Activated effector memory CD4-positive, alpha-beta T cell treated with anti-CD3 and anti-CD28 coated beads, Interleukin-2, amount 50 U/mL, for 16 hours (primary cell): ENCODE measurements around the gene KCNG1.

Experiments
- DNase-seq: peaks from one replicate; pipeline ENCODE4 v3.0.0-alpha.2; 2020

The KCNG1 gene

GRCh38 chr20:51012357-51012756 is 10.6 kb downstream of the KCNG1 start:
- no peak for DNase-seq

GRCh38 chr20:51011479-51011878 is 11.4 kb downstream of the KCNG1 start:
- DNase-seq: no peak

GRCh38 chr20:51010932-51011331 is 12.0 kb downstream of the KCNG1 start:
- no peak for DNase-seq

DNA sequence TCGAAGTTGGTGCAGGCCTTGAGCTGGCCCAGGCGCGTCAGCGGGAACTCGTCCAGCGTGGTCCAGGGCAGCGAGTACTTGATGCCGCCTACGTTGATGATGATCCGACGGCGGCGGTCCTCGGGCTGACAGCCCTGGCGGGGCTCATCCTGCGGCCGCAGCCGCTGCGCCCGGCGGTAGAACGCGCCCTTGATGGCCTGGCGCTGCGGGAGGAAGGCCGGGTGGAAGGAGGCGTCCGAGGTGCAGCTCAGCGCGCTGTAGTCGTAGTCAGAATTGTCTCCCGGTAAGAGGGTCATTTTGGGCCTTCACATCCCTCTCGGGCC is 12.9 kb downstream of the KCNG1 start:
- DNase-seq: no peak

GRCh38 chr20:51009303-51010042 is 13.4 kb downstream of the KCNG1 start:
- DNase-seq: no peak

GRCh38 chr20:51008718-51009117 is 14.2 kb downstream of the KCNG1 start:
- no peak for DNase-seq

GRCh38 chr20:51005214-51005613 is 17.7 kb downstream of the KCNG1 start:
- no peak for DNase-seq

DNA sequence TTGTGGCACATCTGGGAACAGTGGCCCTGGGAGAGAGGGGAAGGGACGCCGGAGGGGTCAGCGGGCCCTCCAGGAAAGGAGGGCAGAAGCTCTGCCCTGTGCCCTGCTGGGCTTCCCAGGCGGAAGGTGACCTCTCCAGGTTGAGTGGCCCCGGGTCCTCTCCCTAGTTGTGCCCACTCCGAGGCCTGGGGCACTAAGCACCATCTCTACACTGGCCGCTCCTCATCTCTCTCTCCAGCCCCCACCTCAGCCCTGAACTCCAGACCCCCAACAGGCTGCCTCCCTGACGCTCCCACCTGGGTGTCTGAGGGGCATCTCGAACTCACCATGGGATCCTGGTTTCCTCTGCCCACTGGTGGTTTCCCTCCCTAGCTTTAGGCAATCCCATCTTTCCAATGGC is 18.1 kb downstream of the KCNG1 start:
- DNase-seq: no peak

DNA sequence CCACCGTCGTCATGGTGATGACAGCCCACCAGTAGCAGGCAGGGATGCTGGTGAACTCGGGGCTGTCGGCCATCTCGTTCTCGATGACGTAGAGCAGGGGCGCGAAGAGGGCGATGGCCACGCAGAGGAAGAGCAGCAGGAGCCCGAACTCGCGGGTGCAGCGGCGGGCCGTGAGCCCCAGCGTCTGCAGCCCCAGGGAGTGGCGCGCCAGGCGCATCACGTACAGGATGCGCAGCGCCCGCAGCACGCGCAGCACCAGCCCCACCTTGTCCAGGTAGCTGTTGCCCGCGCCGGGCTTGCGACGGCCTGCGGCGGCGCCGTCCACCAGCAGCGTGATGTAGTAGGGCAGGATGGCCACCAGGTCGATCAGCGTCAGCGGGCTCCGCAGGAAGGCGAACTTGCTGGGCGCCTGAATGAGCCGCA is 18.6 kb downstream of the KCNG1 start:
- no peak for DNase-seq

DNA sequence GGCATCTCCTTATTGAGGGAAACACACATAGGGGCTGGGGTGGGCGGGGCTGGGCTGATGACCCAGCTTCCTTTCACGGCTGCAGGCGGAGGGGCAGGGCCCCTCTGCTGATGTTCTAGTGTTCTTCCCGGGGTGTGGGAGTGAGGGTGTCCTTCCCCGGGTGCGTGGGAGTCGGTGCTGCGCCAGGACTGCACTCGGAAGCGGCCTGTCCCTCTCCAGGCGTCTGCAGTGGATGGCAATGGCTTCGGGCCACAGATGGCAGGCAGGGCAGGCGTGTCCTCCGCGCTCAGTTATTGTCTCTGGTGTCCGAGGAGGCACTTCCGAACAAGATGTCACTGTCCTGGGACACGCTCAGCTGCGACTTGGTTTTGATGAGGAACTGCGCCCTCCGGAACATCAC is 19.2 kb downstream of the KCNG1 start:
- DNase-seq: no peak

GRCh38 chr20:51002633-51003032 is 20.3 kb downstream of the KCNG1 start:
- DNase-seq: no peak

DNA sequence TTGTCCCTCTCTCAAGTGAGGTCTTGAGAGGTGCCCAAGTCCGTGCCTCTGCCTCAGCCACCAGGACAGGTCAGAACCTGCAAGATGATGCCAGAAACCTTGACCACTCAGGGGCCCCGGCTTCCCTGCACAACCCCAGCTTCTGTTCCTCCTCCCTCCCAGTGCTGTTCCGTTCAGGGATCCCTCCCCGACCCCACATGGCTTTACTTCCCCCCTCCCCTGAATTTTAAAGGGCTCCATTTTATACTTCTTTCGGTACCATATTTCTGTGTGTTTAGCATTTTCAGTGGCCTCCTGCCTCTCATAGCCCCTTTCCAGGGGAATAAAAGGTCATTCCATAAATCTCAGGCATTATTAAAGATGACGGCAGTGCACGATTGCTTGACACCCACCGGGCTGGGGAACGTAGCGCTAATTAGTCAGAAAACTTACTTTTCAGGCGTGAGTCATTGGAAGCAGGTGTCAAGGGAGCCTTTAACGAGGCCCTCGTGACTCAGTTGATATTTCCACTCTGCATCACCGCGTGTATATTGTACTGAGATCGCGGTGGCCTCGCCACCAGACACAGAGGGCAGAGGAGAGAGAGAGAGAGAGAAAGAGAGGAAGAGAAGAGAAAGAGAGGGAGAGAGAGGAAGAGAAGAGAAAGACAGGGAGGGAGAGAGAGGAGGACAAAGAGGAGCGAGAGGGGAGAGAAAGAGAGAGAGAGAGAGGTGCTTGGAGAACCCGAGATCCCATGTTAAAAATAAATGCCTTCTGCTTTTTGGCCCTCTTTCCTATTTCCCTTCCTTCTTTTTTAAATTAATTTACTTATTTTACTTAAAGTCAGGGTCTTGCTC is 21.3 kb downstream of the KCNG1 start:
- no peak for DNase-seq

GRCh38 chr20:50999355-50999754 is 23.6 kb downstream of the KCNG1 start:
- no peak for DNase-seq

GRCh38 chr20:50996901-50997865 is 25.7 kb downstream of the KCNG1 start:
- no peak for DNase-seq

- no peak for DNase-seq
Observed at GRCh38 chr20:50995506-50995905, 27.4 kb downstream of the KCNG1 start.

GRCh38 chr20:50993876-50994275 is 29.0 kb downstream of the KCNG1 start:
- DNase-seq: no peak

GRCh38 chr20:50992733-50993457 is 30.0 kb downstream of the KCNG1 start:
- DNase-seq: no peak

DNA sequence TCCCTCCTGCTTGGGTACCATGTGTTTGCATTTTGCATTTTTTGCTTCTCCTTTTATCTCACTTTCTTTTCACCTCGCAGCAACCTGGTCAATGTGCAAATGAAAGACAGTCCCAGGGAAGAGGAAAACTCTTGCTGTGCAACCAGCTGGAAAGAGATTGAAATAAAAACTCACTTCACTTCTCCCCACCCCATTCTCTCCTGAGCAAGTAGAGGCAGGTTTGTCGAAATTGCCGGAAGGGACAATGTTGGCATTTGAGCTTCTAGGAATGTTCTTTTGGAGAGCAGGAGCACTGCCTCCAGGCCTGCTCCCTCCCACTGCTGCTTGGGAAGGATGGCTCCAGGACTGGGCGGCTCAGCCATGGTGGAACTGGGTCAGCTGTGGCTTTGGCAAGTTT is 30.6 kb downstream of the KCNG1 start:
- DNase-seq: no peak

DNA sequence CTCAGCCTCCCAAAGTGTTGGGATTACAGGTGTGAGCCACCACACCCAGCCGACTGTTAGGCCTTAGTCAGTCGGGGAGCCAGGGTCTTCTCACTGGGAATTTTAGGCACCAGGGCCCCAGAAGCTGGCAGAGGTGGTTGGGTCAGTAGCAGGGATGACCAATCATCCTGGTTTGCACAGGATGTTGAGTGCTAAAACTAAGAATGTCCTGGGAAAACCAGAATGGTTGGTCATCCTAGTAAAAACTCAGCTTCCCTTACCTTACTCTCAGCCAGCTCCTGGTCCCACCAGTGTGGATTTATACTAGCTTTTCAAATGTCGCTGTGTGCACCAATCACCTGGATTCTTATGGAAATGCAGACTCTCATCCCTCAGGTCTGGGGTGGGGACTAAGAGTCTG is 31.8 kb downstream of the KCNG1 start:
- DNase-seq: no peak

DNA sequence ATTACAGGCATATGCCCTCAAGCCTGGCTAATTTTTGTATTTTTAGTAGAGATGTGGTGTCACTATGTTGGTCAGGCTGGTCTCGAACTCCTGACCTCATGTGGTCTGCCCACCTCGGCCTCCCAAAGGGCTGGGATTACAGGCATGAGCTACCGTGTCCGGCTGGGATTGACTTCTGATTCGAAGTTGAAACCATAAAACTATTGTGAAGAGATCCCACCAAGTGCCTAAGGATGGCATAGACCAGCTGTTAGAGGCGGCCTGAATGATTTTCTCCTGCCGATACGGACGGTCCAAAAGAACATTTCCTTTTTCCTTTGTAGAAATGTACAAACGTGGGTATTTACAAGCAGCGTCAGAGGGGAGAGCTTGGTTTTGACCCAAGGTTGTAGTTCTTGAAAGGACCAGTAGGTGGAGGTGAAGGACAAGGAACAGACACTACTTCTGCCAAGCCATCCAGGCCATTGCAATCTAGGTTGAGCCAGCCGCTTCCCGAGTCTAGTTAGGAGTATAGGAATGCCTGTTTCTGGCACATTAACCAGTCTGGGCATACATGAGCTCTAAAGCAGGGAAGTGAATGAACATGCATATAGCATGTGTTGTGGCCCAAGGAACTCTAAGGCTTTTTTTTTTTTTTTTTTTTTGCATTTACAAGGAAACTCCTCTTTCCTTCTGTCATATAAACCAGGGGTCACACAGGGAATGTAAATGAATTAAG is 35.3 kb downstream of the KCNG1 start:
- peak; percentile 76 for DNase-seq

GRCh38 chr20:50983321-50983720 is 39.6 kb downstream of the KCNG1 start:
- DNase-seq: no peak

GRCh38 chr20:50982363-50982762 is 40.5 kb downstream of the KCNG1 start:
- no peak for DNase-seq
